Retinal pigment epithelial cell (primary cell): Measurements from ENCODE around the gene SGTB.

Source experiments
- DNase-seq: peaks from one replicate; pipeline ENCODE4 v3.0.0-alpha.2; 2010; ENCODE audit warnings: low read depth
- H3K4me3 ChIP-seq: 2 replicates; pipeline ENCODE4 v1.5.1; 2011; ENCODE audit warnings: mild to moderate bottlenecking, low read length, control low read depth, moderate library complexity
- TF ChIP-seq, protein P1 (sequence below): conservative IDR thresholded peaks from 2 replicates; pipeline ENCODE4 v1.5.1; 2011; ENCODE audit warnings: low read depth, low read length, control low read depth, inconsistent platforms

The SGTB gene

DNA sequence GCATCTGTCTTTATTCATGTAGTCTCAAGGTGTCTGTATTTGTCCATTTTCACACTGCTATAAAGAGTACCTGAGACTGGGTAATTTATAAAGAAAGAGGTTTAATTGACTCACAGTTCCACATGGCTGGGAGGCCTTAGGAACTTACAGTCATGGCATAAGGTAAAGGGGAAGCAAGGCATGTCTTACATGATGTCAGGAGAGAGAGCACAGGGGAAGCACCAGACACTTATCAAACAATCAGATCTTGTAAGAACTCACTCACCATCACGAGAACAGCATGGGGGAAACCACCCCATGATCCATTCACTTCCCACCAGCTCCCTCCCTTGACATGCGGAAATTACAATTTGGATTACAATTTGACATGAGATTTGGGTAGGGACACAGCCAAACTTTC is 44.3 kb upstream of the SGTB start:
- TF ChIP-seq, protein P1, sequence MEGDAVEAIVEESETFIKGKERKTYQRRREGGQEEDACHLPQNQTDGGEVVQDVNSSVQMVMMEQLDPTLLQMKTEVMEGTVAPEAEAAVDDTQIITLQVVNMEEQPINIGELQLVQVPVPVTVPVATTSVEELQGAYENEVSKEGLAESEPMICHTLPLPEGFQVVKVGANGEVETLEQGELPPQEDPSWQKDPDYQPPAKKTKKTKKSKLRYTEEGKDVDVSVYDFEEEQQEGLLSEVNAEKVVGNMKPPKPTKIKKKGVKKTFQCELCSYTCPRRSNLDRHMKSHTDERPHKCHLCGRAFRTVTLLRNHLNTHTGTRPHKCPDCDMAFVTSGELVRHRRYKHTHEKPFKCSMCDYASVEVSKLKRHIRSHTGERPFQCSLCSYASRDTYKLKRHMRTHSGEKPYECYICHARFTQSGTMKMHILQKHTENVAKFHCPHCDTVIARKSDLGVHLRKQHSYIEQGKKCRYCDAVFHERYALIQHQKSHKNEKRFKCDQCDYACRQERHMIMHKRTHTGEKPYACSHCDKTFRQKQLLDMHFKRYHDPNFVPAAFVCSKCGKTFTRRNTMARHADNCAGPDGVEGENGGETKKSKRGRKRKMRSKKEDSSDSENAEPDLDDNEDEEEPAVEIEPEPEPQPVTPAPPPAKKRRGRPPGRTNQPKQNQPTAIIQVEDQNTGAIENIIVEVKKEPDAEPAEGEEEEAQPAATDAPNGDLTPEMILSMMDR: no peak
- H3K4me3 ChIP-seq: no peak overlapping the region
- DNase-seq: no peak

DNA sequence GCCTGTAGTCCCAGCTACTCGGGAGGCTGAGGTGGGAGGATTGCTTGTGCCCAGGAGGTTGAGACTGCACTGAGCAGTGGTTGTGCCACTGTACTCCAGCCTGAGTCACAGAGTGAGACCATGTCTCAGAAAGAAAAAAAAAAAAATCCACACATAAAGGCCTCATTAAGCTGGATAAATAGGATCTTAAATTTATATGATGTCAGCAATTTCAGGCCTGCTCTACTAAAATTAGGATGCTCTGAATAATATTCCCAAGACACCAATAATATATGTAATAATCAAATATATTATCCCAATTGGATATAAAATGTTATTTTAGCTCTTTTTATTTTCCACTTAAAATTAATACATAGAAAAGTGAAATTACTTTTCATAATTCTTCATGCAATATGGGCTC is 43.7 kb upstream of the SGTB start:
- no peak for DNase-seq
- TF ChIP-seq, protein P1: no peak
- H3K4me3 ChIP-seq: no peak overlapping the region

DNA sequence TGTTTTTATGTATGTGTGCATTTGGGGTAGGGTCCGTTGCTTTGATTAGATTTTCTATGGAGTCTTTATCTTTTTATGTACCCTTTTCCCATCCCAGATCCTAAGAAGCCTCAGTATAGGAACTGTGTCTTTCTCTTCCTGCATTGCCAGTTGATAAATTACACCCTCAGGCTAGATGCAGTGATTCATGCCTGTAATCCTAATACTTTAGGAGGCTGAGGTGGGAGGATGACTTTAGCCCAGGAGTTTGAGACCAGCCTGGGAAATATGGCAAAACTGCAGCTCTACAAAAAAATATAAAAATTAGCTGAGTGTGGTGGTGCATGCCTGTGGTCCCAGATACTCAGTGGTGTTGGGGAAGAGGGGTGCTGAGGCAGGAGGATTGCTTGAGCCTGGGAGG is 40.3 kb upstream of the SGTB start:
- no peak for DNase-seq
- H3K4me3 ChIP-seq: no peak overlapping the region
- TF ChIP-seq, protein P1: no peak

DNA sequence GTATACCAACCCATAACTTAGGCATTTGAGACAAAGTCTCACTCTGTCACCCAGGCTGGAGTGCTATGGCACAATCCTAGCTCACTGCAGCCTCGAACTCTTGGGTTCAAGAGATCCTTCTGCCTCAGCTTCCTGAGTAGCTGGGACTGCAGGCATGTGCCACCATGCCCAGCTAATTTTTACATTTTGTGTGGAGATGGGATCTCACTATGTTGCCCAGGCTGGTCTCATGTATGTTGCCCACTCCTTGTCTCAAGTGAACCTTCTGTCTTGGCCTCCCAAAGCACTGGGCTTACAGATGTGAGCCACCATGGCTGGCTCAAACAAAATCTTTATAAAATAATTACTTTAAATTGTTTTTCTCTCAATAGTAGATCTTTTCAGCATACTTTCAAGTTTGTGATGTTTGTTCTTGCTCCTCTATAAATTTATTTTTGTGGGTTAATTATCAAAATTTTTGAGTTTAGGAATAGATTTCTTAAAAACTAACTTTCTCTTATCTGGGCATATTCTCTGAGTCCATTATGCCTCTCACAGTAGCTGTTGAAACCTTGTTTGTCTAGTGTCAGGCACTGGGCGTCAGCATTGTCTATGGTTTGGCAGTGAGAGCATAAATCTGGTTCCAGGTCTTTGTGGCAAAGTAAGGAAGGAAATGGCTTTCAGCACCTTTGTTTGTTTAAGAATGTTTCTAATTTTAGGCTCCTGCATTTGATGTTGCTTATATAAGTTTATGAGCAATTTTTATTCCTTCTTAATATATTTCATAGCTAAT is 38.8 kb upstream of the SGTB start:
- no peak for DNase-seq
- TF ChIP-seq, protein P1: no peak
- no peak overlapping the region for H3K4me3 ChIP-seq

DNA sequence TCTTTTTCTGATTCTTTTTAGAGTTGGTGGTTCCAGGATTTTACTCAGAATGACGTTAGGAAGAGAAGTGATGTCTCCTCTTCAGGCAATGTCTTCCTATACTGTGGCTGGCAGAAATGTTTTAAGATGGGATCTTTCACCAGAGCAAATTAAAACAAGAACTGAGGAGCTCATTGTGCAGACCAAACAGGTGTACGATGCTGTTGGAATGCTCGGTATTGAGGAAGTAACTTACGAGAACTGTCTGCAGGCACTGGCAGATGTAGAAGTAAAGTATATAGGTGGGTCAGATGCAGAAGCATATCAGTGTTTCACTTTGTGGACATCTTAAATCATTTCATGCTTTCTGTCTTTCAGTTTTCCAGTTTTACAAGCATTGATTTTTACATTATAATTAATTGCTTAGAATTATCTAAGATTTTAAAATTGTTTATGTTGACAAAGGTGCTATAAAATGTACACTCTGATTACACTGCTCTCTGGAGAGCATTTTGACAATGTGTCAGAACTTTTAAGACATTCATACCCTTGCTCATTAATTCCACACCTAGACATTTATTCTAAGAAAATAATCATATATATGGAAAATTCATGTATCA is 36.7 kb upstream of the SGTB start:
- H3K4me3 ChIP-seq: no peak overlapping the region
- DNase-seq: no peak
- TF ChIP-seq, protein P1: no peak

DNA sequence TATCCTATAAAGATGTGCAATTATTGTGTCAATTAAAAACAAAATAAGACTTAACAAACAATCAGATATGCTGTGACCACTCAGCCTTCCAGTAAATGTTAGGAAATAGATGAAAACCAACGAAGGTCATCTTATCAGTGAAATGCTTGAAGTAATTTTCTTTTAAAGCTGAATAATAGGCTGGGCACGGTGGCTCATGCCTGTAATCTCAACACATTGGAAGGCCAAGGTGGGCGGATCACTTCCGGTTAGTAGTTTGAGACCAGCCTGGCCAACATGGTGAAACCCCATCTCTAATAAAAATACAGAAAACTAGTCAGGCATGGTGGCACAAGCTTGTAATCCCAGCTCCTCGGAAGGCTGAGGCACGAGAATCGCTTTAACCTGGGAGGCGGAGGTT is 31.3 kb upstream of the SGTB start:
- DNase-seq: no peak
- TF ChIP-seq, protein P1: no peak
- no peak overlapping the region for H3K4me3 ChIP-seq

DNA sequence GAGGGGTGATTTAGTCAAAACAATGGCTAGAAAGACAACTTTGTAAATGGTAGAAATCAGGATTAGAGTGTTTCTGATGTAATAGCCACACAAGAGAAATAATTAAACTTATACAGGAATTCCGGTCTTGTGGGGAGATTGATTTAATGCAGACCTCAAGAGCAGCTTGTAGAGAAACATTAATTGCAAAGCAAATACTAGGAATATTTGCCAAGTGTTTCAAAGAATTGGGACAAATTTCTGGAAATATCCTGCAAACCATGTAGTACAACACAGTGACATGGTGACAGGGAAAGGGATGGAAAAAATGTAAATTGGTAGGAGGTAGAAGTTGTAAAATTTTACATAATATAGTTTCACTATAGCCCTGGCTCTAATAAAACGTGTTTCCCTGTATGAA is 29.0 kb upstream of the SGTB start:
- H3K4me3 ChIP-seq: no peak overlapping the region
- TF ChIP-seq, protein P1: no peak
- no peak for DNase-seq
